Loucy (cell line): Measurements from ENCODE around the gene RPL29.

Experiments used
- H2AFZ ChIP-seq: fragments of 200-600 bp; sonication (generic); 2 replicates; pipeline ENCODE4 v1.6.0; 2016; ENCODE audit warnings: antibody characterized with exemption, mild to moderate bottlenecking, low read length, moderate library complexity
- H3F3A ChIP-seq: fragments of 200-600 bp; 2 replicates; pipeline ENCODE4 v1.6.0; 2016; ENCODE audit warnings: antibody characterized with exemption, low read depth, mild to moderate bottlenecking
- H3K27me3 ChIP-seq: fragments of 200-600 bp; sonication (generic); 2 replicates; pipeline ENCODE4 v1.6.1; 2014; ENCODE audit warnings: low read length, mild to moderate bottlenecking; ENCODE audit not compliant: insufficient read depth, poor library complexity, severe bottlenecking
- H3K36me3 ChIP-seq: fragments of 200-600 bp; sonication (generic); 2 replicates; pipeline ENCODE4 v1.6.1; 2016; ENCODE audit warnings: low read length; ENCODE audit not compliant: insufficient read depth
- H3K4me1 ChIP-seq: fragments of 200-600 bp; sonication (generic); 2 replicates; pipeline ENCODE4 v1.5.1; 2014; ENCODE audit warnings: low read length, mild to moderate bottlenecking; ENCODE audit not compliant: insufficient read depth, poor library complexity, severe bottlenecking
- H3K4me2 ChIP-seq: fragments of 200-600 bp; sonication (generic); 2 replicates; pipeline ENCODE4 v1.6.0; 2014; ENCODE audit warnings: antibody characterized with exemption, low read length, low read depth, mild to moderate bottlenecking; ENCODE audit not compliant: poor library complexity, severe bottlenecking
- H3K4me3 ChIP-seq: fragments of 200-600 bp; sonication (generic); 2 replicates; pipeline ENCODE4 v1.5.1; 2014; ENCODE audit warnings: low read length, mild to moderate bottlenecking, mixed read lengths; ENCODE audit not compliant: poor library complexity, severe bottlenecking
- H3K79me2 ChIP-seq: fragments of 200-600 bp; sonication (generic); 2 replicates; pipeline ENCODE4 v1.6.1; 2014; ENCODE audit warnings: low read length; ENCODE audit not compliant: insufficient read depth
- H3K9ac ChIP-seq: fragments of 200-600 bp; sonication (generic); 2 replicates; pipeline ENCODE4 v1.6.0; 2014; ENCODE audit warnings: mild to moderate bottlenecking, low read depth, low read length, moderate library complexity; ENCODE audit not compliant: poor library complexity, severe bottlenecking
- H3K9me2 ChIP-seq: fragments of 200-600 bp; sonication (generic); replicated peaks from 2 replicates; pipeline ENCODE4 v1.6.1; 2016; ENCODE audit warnings: low read depth, low read length, mixed read lengths
- H3K9me3 ChIP-seq: fragments of 200-600 bp; sonication (generic); 2 replicates; pipeline ENCODE4 v1.6.1; 2014; ENCODE audit warnings: mild to moderate bottlenecking, antibody characterized with exemption, low read length, low read depth; ENCODE audit not compliant: insufficient read depth
- H4K20me1 ChIP-seq: fragments of 200-600 bp; sonication (generic); 2 replicates; pipeline ENCODE4 v1.6.0; 2014; ENCODE audit warnings: antibody characterized with exemption, low read length, mild to moderate bottlenecking; ENCODE audit not compliant: insufficient read depth, poor library complexity, severe bottlenecking
- EZH2phosphoT487 ChIP-seq: fragments of 200-600 bp; IDR thresholded peaks from 2 replicates; pipeline ENCODE4 v1.6.1; 2018; ENCODE audit warnings: antibody characterized with exemption, mild to moderate bottlenecking, moderate library complexity, borderline replicate concordance
- TF ChIP-seq, protein P1 (sequence below): fragments of 200-600 bp; sonication (generic); conservative IDR thresholded peaks from 2 replicates; pipeline ENCODE4 v1.5.1; 2014; ENCODE audit warnings: mild to moderate bottlenecking, antibody characterized with exemption, low read length

The RPL29 gene

DNA sequence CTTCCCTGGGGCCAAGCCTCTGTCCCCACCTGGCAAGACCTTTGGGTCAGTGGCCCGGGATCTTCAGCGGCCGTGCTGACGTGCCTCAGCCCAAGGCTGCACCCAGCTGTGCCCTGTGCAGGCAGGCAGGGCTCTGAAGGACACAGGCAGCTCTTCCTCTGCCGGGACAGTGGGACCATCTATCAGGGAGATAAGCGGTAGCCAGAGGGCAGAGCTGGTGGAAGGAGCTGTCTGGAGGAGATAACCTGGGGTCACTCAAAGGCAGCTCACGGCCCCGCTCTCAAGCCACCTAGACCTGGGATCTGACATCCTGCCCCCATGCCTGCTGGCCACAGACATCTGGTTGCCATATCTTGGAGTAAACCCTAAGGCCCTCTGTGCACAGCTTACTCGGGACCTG, 33.4 kb upstream of the RPL29 start:
- Histone ChIP-seq H3K4me1 (no peaks in the 10 kb centered on the region), H3K79me2 (no peaks in the 10 kb centered on the region), H3K9me2 (no peaks in the 10 kb centered on the region), H3K9ac (no peak overlapping the region), H3K27me3 (no peaks in the 10 kb centered on the region), H3K4me3 (no peak overlapping the region), H3K9me3 (no peaks in the 10 kb centered on the region), H4K20me1 (no peaks in the 10 kb centered on the region), H2AFZ (no peak overlapping the region), H3K4me2 (no peak overlapping the region), H3K36me3 (no peaks in the 10 kb centered on the region), H3F3A (no peaks in the 10 kb centered on the region)
- TF ChIP-seq, protein P1, sequence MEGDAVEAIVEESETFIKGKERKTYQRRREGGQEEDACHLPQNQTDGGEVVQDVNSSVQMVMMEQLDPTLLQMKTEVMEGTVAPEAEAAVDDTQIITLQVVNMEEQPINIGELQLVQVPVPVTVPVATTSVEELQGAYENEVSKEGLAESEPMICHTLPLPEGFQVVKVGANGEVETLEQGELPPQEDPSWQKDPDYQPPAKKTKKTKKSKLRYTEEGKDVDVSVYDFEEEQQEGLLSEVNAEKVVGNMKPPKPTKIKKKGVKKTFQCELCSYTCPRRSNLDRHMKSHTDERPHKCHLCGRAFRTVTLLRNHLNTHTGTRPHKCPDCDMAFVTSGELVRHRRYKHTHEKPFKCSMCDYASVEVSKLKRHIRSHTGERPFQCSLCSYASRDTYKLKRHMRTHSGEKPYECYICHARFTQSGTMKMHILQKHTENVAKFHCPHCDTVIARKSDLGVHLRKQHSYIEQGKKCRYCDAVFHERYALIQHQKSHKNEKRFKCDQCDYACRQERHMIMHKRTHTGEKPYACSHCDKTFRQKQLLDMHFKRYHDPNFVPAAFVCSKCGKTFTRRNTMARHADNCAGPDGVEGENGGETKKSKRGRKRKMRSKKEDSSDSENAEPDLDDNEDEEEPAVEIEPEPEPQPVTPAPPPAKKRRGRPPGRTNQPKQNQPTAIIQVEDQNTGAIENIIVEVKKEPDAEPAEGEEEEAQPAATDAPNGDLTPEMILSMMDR: no peak

DNA sequence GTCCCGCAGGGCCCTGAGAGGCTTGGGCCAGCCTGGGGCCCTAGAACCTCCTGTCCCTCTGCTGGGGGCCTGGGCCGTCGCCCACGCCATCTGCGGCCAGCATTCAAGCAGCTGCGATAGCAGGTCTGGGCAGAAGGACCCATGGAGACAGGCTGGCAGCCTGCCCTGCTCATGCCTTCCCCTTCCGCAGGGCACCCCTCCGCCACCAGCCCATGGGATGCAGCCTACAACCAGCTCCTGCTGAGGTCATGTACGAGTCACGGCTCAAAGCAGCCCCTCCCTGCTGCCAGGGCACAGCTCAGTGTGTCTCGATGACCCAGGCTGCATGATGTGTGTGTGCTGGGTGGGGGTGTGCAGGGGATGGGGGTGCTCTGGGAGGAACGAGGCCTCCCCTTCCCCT, 32.9 kb upstream of the RPL29 start:
- H3K27me3 ChIP-seq: no peaks in the 10 kb centered on the region
- no peaks in the 10 kb centered on the region for H3K9me3 ChIP-seq
- H3K9ac ChIP-seq: no peak overlapping the region
- no peaks in the 10 kb centered on the region for H3K79me2 ChIP-seq
- H3K4me1 ChIP-seq: peaks cover 4% of the 10 kb centered on the region
- H3K36me3 ChIP-seq: no peaks in the 10 kb centered on the region
- no peaks in the 10 kb centered on the region for H3F3A ChIP-seq
- TF ChIP-seq, protein P1: no peak
- no peak for TF ChIP-seq EZH2phosphoT487
- H3K4me2 ChIP-seq: no peak overlapping the region
- H3K9me2 ChIP-seq: no peaks in the 10 kb centered on the region
- H3K4me3 ChIP-seq: no peak overlapping the region
- no peak overlapping the region for H2AFZ ChIP-seq
- H4K20me1 ChIP-seq: no peaks in the 10 kb centered on the region

DNA sequence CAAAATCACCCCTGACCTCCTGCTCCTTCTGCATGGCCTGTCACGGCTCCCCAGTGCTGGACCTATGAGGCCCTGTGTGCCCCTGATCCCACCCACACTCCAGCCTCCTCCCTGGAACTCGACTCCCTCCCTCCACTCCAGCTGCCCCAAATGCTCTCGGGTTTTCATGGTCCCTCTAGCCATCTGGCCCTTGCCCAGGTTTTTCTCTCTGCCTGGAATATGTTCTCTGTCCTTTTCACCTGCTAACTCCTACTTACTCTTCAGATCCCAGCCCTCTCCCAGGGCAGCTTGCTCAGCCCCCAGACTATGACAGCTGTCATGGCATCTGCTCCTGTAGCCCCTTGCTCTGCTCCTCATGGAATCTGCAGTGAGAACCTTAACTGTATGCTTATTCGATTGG, 30.3 kb upstream of the RPL29 start:
- no peaks in the 10 kb centered on the region for H3K36me3 ChIP-seq
- H3K4me3 ChIP-seq: no peak overlapping the region
- H3K9ac ChIP-seq: no peak overlapping the region
- no peaks in the 10 kb centered on the region for H3K79me2 ChIP-seq
- H3K4me2 ChIP-seq: no peak overlapping the region
- no peaks in the 10 kb centered on the region for H4K20me1 ChIP-seq
- H3K9me3 ChIP-seq: no peaks in the 10 kb centered on the region
- no peaks in the 10 kb centered on the region for H3F3A ChIP-seq
- no peaks in the 10 kb centered on the region for H3K27me3 ChIP-seq
- TF ChIP-seq EZH2phosphoT487: no peak
- TF ChIP-seq, protein P1: no peak
- H3K9me2 ChIP-seq: no peaks in the 10 kb centered on the region
- H2AFZ ChIP-seq: no peak overlapping the region
- H3K4me1 ChIP-seq: peaks cover 8% of the 10 kb centered on the region
